Endothelial cell of umbilical vein (primary cell): Measurements from ENCODE around the gene SMAP1.

Experiments
- EZH2 ChIP-seq: IDR thresholded peaks from 2 replicates; pipeline ENCODE4 v1.6.1; 2012; ENCODE audit warnings: borderline replicate concordance, low read depth, mild to moderate bottlenecking, moderate library complexity, low read length, inconsistent platforms; ENCODE audit not compliant: severe bottlenecking
- JUN ChIP-seq: IDR thresholded peaks from 2 replicates; pipeline ENCODE4 v1.6.1; 2011; ENCODE audit warnings: borderline replicate concordance, low read depth; ENCODE audit not compliant: insufficient read length, insufficient read depth
- MAX ChIP-seq: IDR thresholded peaks from 2 replicates; pipeline ENCODE4 v1.6.1; 2011; ENCODE audit not compliant: insufficient read depth, insufficient read length
- POLR2A ChIP-seq: IDR thresholded peaks from 2 replicates; pipeline ENCODE4 v1.6.1; 2012; ENCODE audit warnings: low read depth, mild to moderate bottlenecking, control low read depth, low read length
- POLR2AphosphoS5 ChIP-seq: IDR thresholded peaks from 2 replicates; pipeline ENCODE4 v1.6.1; 2012; ENCODE audit warnings: low read depth, mild to moderate bottlenecking, control low read depth, low read length, moderate library complexity; ENCODE audit not compliant: insufficient read depth
- TF ChIP-seq, protein P1 (sequence below), 2 donors: IDR thresholded peaks; 1 replicate in 1 of 2; 2 replicates in 1 of 2; pipeline ENCODE4 v1.5.1; 2011; ENCODE audit warnings: low read length in 2 of 2, mild to moderate bottlenecking in 2 of 2, moderate library complexity in 2 of 2, control low read depth in 1 of 2, inconsistent platforms in 1 of 2, low read depth in 1 of 2; ENCODE audit not compliant: insufficient read depth in 1 of 2; ENCODE audit errors: extremely low read depth in 1 of 2

GRCh38 chr6:70790483-70791224 lies 123.0 kb downstream of the SMAP1 start:
- TF ChIP-seq, protein P1, sequence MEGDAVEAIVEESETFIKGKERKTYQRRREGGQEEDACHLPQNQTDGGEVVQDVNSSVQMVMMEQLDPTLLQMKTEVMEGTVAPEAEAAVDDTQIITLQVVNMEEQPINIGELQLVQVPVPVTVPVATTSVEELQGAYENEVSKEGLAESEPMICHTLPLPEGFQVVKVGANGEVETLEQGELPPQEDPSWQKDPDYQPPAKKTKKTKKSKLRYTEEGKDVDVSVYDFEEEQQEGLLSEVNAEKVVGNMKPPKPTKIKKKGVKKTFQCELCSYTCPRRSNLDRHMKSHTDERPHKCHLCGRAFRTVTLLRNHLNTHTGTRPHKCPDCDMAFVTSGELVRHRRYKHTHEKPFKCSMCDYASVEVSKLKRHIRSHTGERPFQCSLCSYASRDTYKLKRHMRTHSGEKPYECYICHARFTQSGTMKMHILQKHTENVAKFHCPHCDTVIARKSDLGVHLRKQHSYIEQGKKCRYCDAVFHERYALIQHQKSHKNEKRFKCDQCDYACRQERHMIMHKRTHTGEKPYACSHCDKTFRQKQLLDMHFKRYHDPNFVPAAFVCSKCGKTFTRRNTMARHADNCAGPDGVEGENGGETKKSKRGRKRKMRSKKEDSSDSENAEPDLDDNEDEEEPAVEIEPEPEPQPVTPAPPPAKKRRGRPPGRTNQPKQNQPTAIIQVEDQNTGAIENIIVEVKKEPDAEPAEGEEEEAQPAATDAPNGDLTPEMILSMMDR (IDR thresholded peaks at IDR 0.05; ENCODE audit: extremely low read depth in 1 of 2, insufficient read depth in 1 of 2, low read depth in 1 of 2, low read length in 2 of 2), result no peak
- TF ChIP-seq POLR2AphosphoS5 (no peak), POLR2A (no peak), EZH2 (no peak), MAX (no peak), JUN (no peak)
